ENCODE data around the gene IER2.

IER2 gene

DNA sequence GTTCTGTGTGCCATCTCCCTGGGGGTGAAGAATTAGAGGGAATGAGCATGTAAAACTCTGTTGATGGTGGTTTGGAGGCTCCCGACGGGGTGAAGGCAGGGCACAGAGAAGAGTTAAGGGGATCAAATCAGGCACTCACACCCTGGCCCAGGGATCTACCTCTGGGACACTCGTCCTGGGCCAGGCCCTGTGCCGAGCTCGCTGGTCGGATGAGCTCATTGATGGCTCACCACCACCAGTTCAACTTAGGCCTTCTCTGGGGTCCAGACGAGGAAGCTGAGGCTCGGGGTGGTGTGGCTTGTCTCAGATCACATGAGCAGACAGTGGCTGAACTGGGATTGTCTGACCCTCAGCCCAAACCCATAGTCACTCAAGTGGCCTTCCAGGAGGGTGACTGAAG is 30.6 kb upstream of the IER2 start:
- no peak for DNase-seq

DNA sequence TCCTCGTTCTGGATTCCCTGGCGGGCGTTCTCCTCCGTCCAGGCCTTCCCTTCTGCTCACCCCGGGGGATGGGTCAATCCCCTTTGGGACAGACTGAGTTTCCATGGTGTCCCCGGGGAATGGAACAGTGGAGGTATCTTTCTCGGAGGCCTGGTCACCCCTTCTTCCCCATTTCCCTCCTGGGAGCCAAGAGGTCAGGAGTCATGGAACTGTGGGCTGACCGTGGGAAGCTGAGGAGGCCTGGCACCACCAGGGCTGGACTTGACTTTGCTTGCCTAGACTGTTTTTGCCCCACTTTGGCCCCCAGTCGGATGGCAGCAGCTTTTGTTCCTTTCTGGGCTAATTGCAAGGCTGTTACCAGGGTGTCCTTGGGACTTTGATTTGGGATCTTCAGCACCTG is 30.2 kb upstream of the IER2 start:
- DNase-seq, result no peak

DNA sequence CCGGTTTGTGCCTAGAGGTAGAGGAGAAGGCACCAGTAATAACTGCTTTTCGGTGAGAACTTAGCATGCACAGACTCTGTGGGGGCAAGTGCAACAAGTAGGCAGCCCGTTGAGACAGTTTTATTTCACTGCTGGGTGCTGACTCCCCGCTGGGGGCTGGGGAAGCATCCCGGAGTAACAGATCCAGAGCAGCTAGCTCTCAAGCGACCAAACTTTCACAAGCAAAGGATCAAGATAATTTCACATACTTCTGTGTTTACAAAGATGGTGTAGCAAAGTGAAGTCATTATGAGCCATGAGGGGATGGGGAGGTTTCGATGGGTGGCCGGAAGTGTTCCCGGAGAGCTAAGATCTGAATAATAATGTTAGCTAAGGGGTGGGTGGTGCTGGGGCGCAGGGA is 29.4 kb upstream of the IER2 start:
- DNase-seq, result no peak

DNA sequence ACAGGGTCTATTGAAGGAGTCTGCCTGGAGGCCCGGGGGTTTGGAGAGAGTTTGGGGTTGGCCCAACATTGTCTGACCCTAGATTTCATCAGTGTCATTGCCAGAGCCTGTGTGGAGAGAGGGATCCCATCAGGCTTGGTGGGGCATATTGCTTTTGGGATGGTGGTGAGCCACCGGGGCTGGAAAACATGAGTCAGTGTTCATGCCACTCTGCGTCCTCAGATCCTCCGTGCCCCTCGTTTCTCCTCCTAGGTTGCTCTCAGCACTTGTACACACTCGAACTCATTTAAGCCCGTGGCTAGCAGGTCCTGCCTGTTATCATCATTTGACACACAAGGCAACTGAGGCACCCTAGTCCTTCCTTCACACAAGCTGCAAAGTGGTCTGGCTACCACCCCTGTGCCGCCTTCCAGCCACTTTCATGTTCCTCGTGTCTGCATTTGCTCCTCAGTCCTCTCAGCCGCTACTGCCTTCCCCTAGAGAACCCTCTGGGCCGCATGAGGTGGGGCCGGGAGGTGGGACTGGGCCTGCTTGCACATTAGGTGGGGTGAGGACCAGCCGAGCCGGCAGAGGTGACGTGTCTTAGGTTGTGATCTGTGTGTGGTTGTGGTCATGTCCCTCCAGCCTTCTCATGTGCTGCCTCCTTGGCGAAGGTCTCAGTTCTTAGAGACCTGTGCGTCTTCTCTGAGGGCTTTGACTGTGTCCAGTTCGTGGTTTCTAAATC is 28.5 kb upstream of the IER2 start:
- no peak for DNase-seq

DNA sequence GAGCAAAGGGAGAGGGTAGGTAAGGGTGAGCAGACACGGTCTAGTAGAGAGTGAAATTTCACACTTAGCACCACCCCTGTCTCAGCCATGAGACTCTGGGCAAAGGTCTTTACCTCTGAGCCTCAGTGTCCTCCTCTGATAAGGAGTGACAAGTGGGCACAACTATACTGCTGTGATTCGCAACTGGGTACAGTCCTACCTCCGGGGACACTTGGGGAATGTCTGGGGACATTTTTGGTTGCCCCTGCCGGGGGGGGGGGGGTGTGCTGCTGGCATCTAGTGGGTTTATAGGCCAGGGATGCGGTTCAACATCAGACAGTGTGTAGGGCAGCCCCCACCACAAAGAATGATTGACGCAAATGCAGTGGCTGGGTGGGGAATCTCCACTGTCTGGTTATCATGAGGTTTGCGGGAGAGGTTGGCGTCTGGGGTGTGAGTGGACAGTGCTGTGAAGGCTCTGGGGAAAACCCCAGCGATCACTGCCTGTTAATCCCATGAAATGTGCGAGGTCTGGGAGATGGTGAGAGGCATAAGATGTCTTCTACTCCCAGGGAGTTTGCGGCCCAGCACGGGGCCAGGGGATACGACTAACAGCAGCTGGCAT is 27.8 kb upstream of the IER2 start:
- DNase-seq, result no peak

DNA sequence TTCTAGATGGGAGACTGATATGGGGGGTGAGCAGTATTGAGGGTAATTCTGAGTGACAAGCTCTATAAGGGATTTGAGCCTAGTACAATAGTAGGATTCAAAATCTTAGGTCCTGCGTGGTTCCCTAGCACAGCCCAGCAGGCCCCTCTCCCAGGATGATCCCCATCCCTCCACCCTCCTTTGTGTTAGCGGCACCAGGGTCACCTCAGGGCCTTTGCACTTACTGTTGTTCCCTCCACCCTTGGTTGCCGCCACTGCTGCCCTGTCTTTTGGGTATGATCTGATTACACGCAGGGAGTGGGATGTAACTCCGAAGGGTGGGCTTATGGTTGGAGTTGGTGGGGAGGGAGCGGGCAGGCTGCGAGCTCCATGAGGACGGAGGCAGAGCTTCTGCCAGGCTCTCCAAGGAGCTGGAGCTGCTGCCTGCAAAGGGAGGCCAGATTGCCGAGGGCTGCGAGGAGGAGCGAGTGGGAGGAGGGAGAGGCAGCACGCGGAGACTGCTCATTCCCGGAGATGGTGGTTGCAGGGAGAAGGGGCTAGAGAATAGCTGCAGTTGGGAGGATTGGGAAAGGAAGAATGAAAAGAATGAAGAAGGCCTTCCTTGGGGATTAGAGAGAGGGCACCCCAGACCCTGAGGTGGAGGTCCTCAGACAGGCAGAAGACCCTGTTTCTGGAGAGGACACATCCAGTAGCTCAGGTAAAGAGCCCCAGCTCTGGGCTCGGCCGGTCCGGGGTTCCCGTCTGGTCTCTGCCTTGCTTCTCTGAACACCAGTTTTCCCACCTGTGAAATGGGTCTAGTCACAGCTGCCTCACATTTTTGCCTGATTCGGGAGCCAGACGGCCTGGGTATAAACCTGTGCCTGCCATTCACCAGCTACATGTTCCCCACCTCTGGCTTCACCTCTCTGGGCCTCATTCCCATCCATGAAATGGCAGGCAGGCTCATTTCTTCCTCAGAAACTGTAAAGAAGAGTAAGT is 26.9 kb upstream of the IER2 start:
- no peak for DNase-seq

DNA sequence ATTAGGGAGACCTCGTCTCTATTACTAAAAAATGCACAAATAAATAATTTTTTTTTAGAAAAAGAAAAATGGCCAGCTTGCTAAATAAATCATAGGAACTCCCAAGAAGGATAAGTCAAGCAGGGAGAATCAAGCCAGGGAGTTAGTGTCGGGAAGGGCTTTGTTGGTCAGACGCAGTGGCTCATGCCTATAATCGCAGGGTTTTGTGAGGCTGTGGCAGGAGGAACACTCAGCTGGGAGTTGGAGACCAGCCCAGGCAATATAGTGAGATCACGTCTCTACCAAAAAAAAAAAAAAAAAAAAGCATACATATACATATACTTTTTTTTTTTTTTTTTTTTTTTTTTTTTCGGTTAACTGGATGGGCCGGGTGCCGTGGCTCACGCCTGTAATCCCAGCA is 23.2 kb upstream of the IER2 start:
- DNase-seq, result no peak

DNA sequence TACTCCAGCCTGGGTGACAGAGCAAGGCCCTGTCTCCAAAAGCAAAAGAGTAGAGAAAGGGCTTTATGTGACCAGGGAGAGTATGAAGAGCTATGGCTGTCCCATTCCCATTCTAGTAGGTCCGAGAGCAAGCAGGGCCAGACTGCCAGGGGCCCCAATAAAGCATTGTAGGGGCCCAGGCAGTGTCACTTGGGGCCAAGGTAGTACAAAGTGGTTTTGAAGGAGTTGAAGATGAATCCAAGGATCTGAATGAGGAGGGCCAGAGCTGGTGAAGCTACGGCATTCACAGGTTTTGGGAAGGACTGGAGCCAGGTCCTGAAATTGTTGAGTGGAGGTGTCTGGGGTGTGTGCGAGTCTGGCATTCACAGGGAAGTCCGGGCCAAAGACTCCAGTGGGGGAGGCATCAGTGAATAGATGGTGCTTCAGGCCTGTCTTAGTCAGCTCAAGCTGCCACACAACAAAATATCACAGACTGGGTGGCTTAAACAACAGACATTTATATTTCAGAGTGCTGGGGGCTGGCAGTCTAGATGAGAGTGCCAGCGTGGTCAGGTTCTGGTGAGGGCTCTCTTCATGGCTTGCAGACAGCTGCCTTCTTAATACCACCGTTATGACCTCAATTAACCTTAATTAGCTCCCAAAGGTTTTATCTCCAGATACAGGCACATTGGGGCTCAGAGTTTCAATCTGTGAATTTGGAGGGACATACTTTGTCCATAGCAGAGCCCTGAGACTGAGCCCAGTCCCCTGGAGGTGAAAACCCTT is 22.2 kb upstream of the IER2 start:
- DNase-seq, result no peak

DNA sequence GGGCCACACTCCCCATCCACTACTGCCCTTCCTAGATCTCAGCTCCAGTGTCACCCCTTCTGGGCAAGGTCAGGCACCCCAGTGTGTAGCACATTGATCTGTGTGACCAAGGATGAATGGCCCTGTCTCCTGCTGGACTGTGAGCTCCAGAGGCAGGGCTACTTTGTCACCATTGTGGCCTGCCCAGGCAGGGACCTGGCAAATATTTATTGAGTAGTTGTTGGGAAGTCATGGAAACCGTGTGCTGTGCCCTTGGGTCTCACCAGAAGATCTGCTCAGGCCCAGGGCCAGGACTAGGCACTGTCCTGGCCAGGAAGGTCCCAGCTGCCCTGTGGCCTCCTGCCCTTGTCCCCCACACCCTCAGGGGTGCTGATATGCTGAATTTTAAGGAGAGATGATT is 21.6 kb upstream of the IER2 start:
- no peak for DNase-seq

DNA sequence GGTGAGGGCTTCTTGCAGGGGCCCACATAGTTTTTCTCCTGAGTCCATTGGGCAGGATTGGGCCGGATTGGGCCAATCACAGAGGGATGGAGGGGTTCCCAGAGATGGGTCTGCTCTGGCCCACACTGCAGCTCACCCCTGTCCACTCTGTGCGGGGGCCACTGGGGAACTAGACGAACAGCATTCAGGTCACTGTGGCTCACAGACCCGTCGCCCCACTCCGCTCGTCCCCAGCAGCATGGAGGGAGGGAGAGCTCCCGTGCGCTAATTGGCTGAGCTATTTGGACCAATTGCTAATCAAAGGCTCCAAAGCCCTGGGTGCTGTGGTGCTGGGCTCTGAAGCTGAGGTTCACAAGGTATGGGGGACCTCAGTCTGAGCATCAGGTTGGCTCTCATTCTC is 20.8 kb upstream of the IER2 start:
- DNase-seq, result no peak

DNA sequence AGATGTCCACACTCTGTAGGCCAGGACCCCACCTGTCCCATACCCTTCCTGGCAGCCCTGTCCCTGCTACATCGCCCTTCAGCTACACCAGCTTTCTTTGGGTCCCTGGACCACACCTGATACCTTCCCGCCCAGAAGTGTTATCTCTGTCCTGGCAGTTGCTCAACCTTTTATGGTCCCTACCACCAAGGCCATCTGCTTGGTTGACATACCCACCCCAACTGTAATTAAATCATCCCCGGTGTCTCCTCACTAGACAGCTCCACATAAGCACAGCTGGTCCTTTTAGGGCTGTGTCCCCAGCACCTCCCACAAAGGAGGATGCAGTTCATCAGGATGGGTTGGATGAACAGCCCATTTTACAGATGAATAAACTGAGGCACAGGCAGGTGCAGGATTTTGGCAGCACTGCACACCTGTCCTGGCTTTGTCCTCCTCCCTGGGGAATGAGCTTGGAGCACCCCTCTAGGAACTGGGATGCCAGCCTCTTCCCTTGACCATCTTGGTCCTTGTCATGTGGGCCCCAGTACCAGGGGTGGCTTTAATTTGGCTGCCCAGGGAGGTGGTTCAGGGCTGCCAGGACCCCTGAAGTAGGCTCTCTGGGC is 19.2 kb upstream of the IER2 start:
- DNase-seq, result no peak

DNA sequence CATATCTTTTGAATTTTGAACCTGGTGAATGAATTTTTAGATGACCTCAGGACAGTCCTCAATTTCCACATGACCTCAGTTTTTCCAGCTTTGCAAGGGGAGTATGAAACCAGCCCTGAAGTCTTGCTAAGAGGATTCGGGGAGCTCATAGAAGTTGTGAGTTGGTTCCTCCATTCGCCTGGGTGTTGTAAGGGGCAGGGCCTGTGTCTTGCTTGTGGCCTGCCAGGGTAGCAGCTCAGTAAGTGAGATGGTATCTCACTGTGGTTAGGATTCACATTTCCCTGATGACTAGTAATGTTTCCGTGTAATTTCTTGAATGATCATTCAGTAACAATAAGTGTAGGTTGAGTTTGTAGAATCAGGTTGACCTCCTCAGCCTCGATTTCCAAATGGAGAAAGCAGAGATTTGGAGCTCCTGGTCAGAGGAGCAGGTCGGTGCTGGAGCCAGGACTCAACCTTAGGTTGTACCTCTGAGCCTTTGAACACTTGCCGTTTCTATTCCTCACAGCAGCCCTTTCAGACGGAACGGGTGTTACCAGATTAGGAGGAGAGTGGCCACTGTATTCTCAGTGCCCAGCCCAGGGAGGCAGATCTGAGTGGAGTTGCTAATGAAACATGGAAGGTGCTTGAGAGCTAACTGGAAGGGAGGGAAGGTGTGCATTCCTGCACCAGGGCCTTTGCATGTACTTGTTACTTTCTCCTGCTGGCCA is 17.6 kb upstream of the IER2 start:
- DNase-seq, result no peak

DNA sequence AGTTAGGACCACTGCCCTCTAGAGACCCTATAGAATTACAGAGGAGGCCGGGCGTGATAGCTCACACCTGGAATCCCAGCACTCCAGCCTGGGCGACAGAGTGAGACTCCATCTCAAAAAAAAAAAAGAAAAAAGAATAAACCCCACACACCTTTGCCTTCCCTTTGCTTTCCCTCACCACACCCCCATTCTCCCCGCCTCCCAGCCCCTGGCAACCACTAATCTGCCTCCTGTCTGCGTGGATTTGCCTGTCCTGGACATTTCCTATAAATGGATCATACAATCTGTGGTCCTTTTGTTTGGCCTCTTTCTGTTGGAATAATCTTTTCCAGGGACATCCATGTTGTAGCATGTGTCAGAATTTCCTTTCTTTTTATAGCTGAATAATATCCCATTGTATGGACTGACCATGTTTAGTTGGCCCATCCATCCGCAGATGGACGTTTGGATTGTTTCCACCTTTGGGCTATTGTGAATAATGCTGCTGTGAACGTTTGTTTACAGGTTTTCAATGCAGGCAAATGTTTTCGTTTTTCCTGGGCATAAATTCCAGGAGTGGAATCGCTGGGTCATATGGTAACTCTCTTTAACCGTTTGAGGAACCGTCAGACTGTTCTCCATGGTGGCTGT is 16.9 kb upstream of the IER2 start:
- no peak for DNase-seq

DNA sequence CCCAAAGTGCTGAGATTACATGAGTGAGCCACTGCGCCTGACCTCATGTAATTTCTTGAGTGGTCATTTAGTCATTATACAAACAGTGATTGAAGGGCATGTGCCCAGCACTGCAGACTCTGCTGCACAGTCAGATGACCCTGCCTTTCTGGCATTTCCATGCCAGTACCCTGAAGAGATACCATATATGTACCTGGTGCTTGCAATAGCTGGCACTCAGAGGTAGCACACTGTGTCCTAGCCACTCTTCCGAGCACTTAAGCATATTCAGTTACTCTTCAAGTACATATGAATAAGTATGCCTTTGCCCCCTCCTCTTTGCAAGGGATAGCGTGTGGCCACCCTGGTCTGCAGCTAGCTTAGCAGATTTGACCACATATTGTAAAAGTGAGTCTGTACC is 15.6 kb upstream of the IER2 start:
- DNase-seq, result no peak

DNA sequence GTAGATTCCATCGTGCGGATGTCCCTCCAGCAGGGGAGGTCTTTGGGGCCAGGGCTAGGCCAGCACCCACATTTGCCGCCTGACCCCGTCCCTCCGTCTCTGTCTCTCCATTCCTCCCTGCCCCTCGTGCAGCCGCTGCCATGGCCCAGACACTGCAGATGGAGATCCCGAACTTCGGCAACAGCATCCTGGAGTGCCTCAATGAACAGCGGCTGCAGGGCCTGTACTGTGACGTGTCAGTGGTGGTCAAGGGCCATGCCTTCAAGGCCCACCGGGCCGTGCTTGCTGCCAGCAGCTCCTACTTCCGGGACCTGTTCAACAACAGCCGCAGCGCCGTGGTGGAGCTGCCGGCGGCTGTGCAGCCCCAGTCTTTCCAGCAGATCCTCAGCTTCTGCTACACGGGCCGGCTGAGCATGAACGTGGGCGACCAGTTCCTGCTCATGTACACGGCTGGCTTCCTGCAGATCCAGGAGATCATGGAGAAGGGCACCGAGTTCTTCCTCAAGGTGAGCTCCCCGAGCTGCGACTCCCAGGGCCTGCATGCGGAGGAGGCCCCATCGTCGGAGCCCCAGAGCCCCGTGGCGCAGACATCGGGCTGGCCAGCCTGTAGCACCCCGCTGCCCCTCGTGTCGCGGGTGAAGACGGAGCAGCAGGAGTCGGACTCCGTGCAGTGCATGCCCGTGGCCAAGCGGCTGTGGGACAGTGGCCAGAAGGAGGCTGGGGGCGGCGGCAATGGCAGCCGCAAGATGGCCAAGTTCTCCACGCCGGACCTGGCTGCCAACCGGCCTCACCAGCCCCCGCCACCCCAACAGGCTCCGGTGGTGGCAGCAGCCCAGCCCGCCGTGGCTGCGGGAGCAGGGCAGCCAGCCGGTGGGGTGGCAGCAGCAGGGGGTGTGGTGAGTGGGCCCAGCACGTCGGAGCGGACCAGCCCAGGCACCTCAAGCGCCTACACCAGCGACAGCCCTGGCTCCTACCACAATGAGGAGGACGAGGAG is 14.8 kb upstream of the IER2 start:
- no peak for DNase-seq

DNA sequence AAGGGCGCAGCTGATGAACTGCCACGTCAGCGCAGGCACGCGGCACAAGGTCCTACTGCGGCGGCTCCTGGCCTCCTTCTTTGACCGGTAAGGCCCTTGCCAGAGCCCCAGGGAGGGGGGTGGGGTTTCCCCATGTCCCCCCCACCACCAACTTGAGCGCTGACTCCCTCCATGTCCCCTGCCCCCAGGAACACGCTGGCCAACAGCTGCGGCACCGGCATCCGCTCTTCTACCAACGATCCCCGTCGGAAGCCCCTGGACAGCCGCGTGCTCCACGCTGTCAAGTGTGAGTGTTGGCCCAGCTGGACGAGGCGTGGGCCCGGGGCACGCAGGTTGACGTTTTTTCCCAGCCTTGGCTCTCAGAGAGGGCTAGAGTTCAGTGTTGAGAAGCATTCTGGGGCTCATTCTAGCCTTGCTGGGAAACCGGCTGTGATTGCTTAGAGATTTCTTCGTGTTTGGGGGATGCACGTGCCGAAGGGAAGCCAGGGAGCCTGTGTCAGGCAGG is 12.9 kb upstream of the IER2 start:
- DNase-seq, result no peak

DNA sequence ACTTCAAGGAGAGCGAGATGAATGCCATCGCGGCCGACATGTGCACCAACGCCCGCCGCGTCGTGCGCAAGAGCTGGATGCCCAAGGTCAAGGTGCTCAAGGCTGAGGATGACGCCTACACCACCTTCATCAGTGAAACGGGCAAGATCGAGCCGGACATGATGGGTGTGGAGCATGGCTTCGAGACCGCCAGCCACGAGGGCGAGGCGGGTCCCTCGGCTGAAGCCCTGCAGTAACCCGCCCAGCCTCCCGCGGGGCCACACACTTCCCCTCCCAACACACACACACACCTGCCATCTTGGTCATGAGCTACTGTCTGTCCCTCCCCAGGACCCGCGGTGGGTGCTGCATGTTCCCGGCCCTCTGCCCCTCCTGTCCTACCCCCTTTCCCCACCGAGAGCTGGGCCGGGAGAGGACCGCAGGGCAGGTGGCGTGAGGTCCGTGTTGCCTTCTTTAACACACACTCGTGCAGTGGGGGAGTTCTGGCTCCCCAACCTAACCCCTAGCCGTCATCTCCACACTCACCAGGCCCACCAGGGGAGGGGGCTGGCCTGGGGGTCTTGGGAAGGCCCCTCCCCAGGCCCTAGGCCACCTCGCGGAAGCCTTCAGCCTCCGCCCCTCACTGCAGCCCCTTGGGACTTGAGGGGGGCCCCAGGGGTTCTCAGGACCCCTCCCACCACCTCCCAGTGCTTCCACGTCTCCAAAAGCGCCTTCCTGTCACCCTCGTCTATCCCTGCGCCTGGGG is 11.9 kb upstream of the IER2 start:
- no peak for DNase-seq

DNA sequence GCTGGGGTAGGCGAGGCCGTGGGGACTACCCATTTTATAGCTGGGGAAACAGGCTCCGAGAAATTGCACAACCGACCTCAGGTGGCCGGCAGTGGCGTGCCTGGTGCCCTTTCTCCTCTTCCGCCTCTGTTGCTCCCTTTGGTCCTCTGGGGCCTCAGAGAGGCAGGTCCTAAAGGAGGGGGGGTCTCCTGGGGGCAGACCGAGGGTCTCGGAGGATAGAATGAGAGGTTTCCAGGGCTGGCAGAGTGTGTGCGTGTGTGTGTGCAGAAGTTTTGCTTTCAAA is 11.4 kb upstream of the IER2 start:
- no peak for DNase-seq

DNA sequence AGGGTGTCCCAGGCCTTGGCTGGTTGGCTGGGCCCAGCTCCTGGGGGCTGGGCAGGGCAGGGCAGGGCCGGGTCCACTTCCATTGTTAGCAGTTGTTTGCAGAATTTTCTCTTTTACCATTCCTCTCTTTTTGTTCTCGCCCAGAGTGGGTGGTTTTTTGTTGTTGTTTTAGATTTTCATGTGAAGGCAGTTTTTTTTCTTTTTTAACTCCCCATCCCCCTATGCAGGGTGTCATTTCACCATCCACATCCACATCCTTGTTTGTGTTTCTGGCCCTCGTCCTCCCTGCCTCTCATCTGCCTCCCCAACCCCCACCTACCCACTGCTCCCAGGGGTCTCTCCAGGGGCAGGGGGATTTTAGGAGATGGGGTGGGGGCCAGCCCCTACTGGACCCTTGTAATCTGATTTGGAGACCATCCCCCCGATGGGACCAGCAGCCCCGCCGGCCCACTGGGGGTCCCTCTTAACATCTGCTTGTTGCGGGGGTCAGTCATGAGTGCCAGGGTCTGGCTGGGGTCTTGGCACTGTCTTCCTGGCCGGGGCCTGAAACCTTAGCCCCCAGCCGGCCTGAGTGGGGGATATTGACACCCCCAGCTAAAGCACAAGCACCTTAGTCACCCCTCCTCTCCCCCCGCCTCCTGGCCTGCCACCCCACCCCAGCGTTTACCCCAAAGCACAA is 10.4 kb upstream of the IER2 start:
- DNase-seq, result no peak
